ENCODE data around the gene CTBP2. TPM values are rescaled to one million over a fixed set of nuclear protein-coding genes. Genes with fewer than 3 reads are reported as not detected.

The CTBP2 gene
- total RNA-seq, 4 donors from 2014 or later, result 69.7 to 125 (median 84.7) TPM

GRCh38 chr10:125137601-125138438 is 22.5 kb downstream of the CTBP2 start:
- Histone ChIP-seq H3K27ac (replicated peaks in 1 of 4) (no peak overlapping the region), H3K36me3 (peaks cover 0 to 16% (median 6%) of the 10 kb centered on the region in 4 donors), H3K27me3 (no peaks in the 10 kb centered on the region), H3K4me3 (no peak overlapping the region), H3K4me1 (peaks cover 54 to 95% (median 82%) of the 10 kb centered on the region in 4 donors), H3K9me3 (no peaks in the 10 kb centered on the region)
- intact Hi-C loops (cut with DNase I), result no loop called here
- no peak for DNase-seq (ENCODE audit: extremely low spot score)
- TF ChIP-seq POLR2A (IDR thresholded peaks at IDR 0.05; ENCODE audit: low read depth) (no peak), POLR2AphosphoS5 (IDR thresholded peaks at IDR 0.05) (no peak), CTCF (IDR thresholded peaks at IDR 0.05) (no peak), EP300 (IDR thresholded peaks at IDR 0.05) (no peak)
- WGBS, result 71% methylated on average over 18 of the region's 25 CpGs

- Histone ChIP-seq H3K4me1 (peaks cover 49 to 80% (median 71%) of the 10 kb centered on the region in 4 donors), H3K4me3 (no peak overlapping the region), H3K27me3 (no peaks in the 10 kb centered on the region), H3K9me3 (peaks cover 0 to 3% (median 0%) of the 10 kb centered on the region in 4 donors), H3K27ac (replicated peaks in 1 of 4) (no peak overlapping the region), H3K36me3 (peaks cover 8 to 20% (median 13%) of the 10 kb centered on the region in 4 donors)
- 92% methylated on average over 2 of the region's 4 CpGs for WGBS
- intact Hi-C loops (cut with DNase I), result no loop called here
- DNase-seq (ENCODE audit: extremely low spot score), result no peak
- TF ChIP-seq CTCF (IDR thresholded peaks at IDR 0.05) (no peak), POLR2A (IDR thresholded peaks at IDR 0.05; ENCODE audit: low read depth) (no peak), EP300 (IDR thresholded peaks at IDR 0.05) (no peak), POLR2AphosphoS5 (IDR thresholded peaks at IDR 0.05) (no peak)
Observed at GRCh38 chr10:125136087-125136486, 24.3 kb downstream of the CTBP2 start.

- TF ChIP-seq POLR2A (IDR thresholded peaks at IDR 0.05; ENCODE audit: low read depth), result no peak
- no peak for TF ChIP-seq CTCF (IDR thresholded peaks at IDR 0.05)
- 96% methylated on average over 3 of the region's 6 CpGs for WGBS
- Histone ChIP-seq H3K4me3 (no peak overlapping the region), H3K9me3 (peaks cover 0 to 3% (median 0%) of the 10 kb centered on the region in 4 donors), H3K27ac (replicated peaks in 1 of 4) (no peak overlapping the region), H3K4me1 (peaks cover 49 to 77% (median 67%) of the 10 kb centered on the region in 4 donors), H3K27me3 (no peaks in the 10 kb centered on the region), H3K36me3 (peaks cover 9 to 24% (median 17%) of the 10 kb centered on the region in 4 donors)
- no peak for DNase-seq (ENCODE audit: extremely low spot score)
- intact Hi-C loops (cut with DNase I), result no loop called here
Observed at GRCh38 chr10:125135771-125136035, 24.7 kb downstream of the CTBP2 start.

GRCh38 chr10:125134916-125135770 is 25.2 kb downstream of the CTBP2 start:
- Histone ChIP-seq H3K4me3 (no peak overlapping the region), H3K9me3 (peaks cover 0 to 3% (median 0%) of the 10 kb centered on the region in 4 donors), H3K27ac (replicated peaks in 1 of 4) (no peak overlapping the region), H3K36me3 (peaks cover 9 to 25% (median 20%) of the 10 kb centered on the region in 4 donors), H3K4me1 (peaks cover 49 to 73% (median 63%) of the 10 kb centered on the region in 4 donors), H3K27me3 (no peaks in the 10 kb centered on the region)
- TF ChIP-seq POLR2A (IDR thresholded peaks at IDR 0.05; ENCODE audit: low read depth), result no peak
- TF ChIP-seq CTCF (IDR thresholded peaks at IDR 0.05), result no peak
- TF ChIP-seq POLR2AphosphoS5 (IDR thresholded peaks at IDR 0.05), result no peak
- TF ChIP-seq EP300 (IDR thresholded peaks at IDR 0.05), result no peak
- intact Hi-C loops (cut with DNase I), result no loop called here
- DNase-seq (ENCODE audit: extremely low spot score), result no peak
- WGBS, result 80% methylated on average over 20 of the region's 20 CpGs
